K562 (cell line): Measurements from ENCODE around the gene UGT1A9. TPM values are rescaled to one million over a fixed set of nuclear protein-coding genes. Genes with fewer than 3 reads are reported as not detected.

Source experiments
- ATAC-seq: fragments of 200-7000 bp; cut with Tn5 transposase; 3 replicates; pipeline ENCODE4 v1.9.1; 2020; ENCODE audit warnings: moderate library complexity
- BruUV-seq: library from RNA; stranded (reverse); fragments of 400-500 nt; replicated peaks from 2 replicates; lab custom pipeline; 2021; lab: Mats Ljungman, UMichigan
- CTCF ChIA-PET: fragments of 300-600 bp; formaldehyde crosslinking; extraction: SDS; loops from one replicate; lab custom pipeline; 2021; ENCODE audit warnings: low intra/inter-chr PET ratio; lab: Yijun Ruan, JAX
- POLR2A ChIA-PET: fragments of 300-600, 350-650 bp; sonication (Branson Sonifier 250); formaldehyde crosslinking; extraction: SDS; loops from one replicate; lab custom pipeline; 2021; ENCODE audit warnings: antibody characterized with exemption, inconsistent platforms; lab: Yijun Ruan, JAX
- DNase-seq, 4 experiments: peaks; one replicate each; pipeline versions ENCODE4 v3.0.0 to v3.0.0-alpha.2; 2011 to 2018; ENCODE audit warnings: low spot score in 3 of 4, mixed read lengths in 3 of 4; ENCODE audit errors: extremely low read depth in 1 of 4
- FAIRE-seq: peaks from 2 replicates; lab custom pipeline; 2011; peaks lifted over from hg19 to GRCh38; lab: Jason Lieb, UNC
- H2AFZ ChIP-seq: 2 replicates; pipeline ENCODE4 v1.6.0; 2011; ENCODE audit warnings: low read depth, low read length, control low read depth, inconsistent platforms
- H3K27ac ChIP-seq: fragments of 200-600 bp; 3 replicates; pipeline ENCODE4 v1.8.0; 2011; ENCODE audit warnings: low read depth, mild to moderate bottlenecking, control low read depth, inconsistent platforms, low read length, moderate library complexity, mixed read lengths; ENCODE audit errors: extremely low read depth
- H3K27me3 ChIP-seq, 2 experiments: fragments of 300-600 bp in 1 of 2; 2 replicates in 1 of 2; 3 replicates in 1 of 2; pipeline versions ENCODE4 v1.6.0 to v1.8.0; 2011; ENCODE audit warnings: inconsistent platforms in 2 of 2, low read length in 2 of 2, mild to moderate bottlenecking in 1 of 2, mixed read lengths in 1 of 2, moderate library complexity in 1 of 2; ENCODE audit not compliant: control insufficient read depth in 2 of 2, insufficient read depth in 2 of 2
- H3K36me3 ChIP-seq: fragments of 300-600 bp; 3 replicates; pipeline ENCODE4 v1.8.0; 2011; ENCODE audit warnings: mild to moderate bottlenecking, low read length, inconsistent platforms; ENCODE audit not compliant: control insufficient read depth, insufficient read depth
- H3K4me1 ChIP-seq, 2 experiments: fragments of 200-600 bp in 1 of 2; replicated peaks in 1 of 2; 2 replicates in 1 of 2; 3 replicates in 1 of 2; pipeline versions ENCODE4 v1.5.1 to v1.8.0; 2011; ENCODE audit warnings: inconsistent platforms in 2 of 2, low read length in 2 of 2, mild to moderate bottlenecking in 1 of 2, mixed read lengths in 1 of 2, moderate library complexity in 1 of 2; ENCODE audit not compliant: control insufficient read depth in 2 of 2, insufficient read depth in 2 of 2
- H3K4me2 ChIP-seq: 2 replicates; pipeline ENCODE4 v1.6.1; 2011; ENCODE audit warnings: low read length, control low read depth, inconsistent platforms, mixed read lengths; ENCODE audit not compliant: insufficient read depth
- H3K4me3 ChIP-seq: fragments of 200-600 bp; sonication (generic), shearing (Covaris generic); 2 replicates; pipeline ENCODE4 v1.5.1; 2016; ENCODE audit warnings: control low read depth, inconsistent platforms
- H3K79me2 ChIP-seq: fragments of 200-600 bp; 3 replicates; pipeline ENCODE4 v1.8.0; 2011; ENCODE audit warnings: low read length, inconsistent platforms; ENCODE audit not compliant: control insufficient read depth, insufficient read depth
- H3K9ac ChIP-seq, 2 experiments: 2 replicates each; pipeline versions ENCODE4 v1.6.0 to v1.6.1; 2011; ENCODE audit warnings: low read depth in 2 of 2, low read length in 2 of 2, control low read depth in 1 of 2, inconsistent platforms in 1 of 2, mild to moderate bottlenecking in 1 of 2, mixed read lengths in 1 of 2; ENCODE audit not compliant: insufficient read depth in 1 of 2
- H3K9me1 ChIP-seq: one replicate; pipeline ENCODE4 v1.6.0; 2011; ENCODE audit warnings: inconsistent platforms, mild to moderate bottlenecking, low read length, moderate library complexity; ENCODE audit not compliant: control insufficient read depth, insufficient read depth
- H3K9me3 ChIP-seq: replicated peaks from 2 replicates; pipeline ENCODE4 v1.5.1; 2011; ENCODE audit warnings: low read depth, low read length, inconsistent platforms; ENCODE audit not compliant: control insufficient read depth, insufficient read depth
- H4K20me1 ChIP-seq: replicated peaks from 2 replicates; pipeline ENCODE4 v1.6.1; 2011; ENCODE audit warnings: low read length, inconsistent platforms, mixed read lengths; ENCODE audit not compliant: control insufficient read depth, insufficient read depth
- CREB3L1 ChIP-seq: fragments of 450-650 bp; IDR thresholded peaks from 2 replicates; pipeline ENCODE4 v1.6.1; 2014; ENCODE audit warnings: low read depth, mild to moderate bottlenecking, moderate library complexity, borderline replicate concordance
- HNRNPUL1 ChIP-seq: fragments of 200-400 bp; formaldehyde crosslinking; IDR thresholded peaks from 2 replicates; pipeline ENCODE4 v1.6.1; 2017; ENCODE audit warnings: low read length
- KHSRP ChIP-seq: fragments of 450-650 bp; IDR thresholded peaks from 2 replicates; pipeline ENCODE4 v1.6.1; 2017
- NBN ChIP-seq: fragments of 450-650 bp; IDR thresholded peaks from 2 replicates; pipeline ENCODE4 v1.6.1; 2016; ENCODE audit warnings: low read depth, mild to moderate bottlenecking
- NFRKB ChIP-seq: fragments of 450-650 bp; IDR thresholded peaks from 2 replicates; pipeline ENCODE4 v1.6.1; 2016; ENCODE audit warnings: low read depth
- PCBP1 ChIP-seq: fragments of 200-400 bp; formaldehyde crosslinking; IDR thresholded peaks from 2 replicates; pipeline ENCODE4 v1.6.1; 2018; ENCODE audit warnings: mild to moderate bottlenecking, low read depth, low read length; ENCODE audit not compliant: poor library complexity, severe bottlenecking
- PKNOX1 ChIP-seq: fragments of 450-650 bp; IDR thresholded peaks from 2 replicates; pipeline ENCODE4 v1.6.1; 2016
- RFX1 ChIP-seq: fragments of 450-650 bp; IDR thresholded peaks from 2 replicates; pipeline ENCODE4 v1.6.1; 2016; ENCODE audit warnings: mild to moderate bottlenecking, moderate library complexity
- STAT5A ChIP-seq: IDR thresholded peaks from 2 replicates; pipeline ENCODE4 v1.6.1; 2012; ENCODE audit warnings: low read length, inconsistent platforms, borderline replicate concordance
- TFAM ChIP-seq: fragments of 250-450 bp; sonication (Bioruptor Pico); conservative IDR thresholded peaks from 2 replicates; pipeline ENCODE4 v1.5.0; 2021; ENCODE audit warnings: mild to moderate bottlenecking, moderate library complexity
- WHSC1 ChIP-seq: IDR thresholded peaks from one replicate; pipeline ENCODE4 v1.6.1; 2012; ENCODE audit warnings: low read length, control low read depth, inconsistent platforms
- ZNF436 ChIP-seq: fragments of 250-450, 450-650 bp; sonication (Bioruptor Pico); formaldehyde crosslinking; IDR thresholded peaks from 2 replicates; pipeline ENCODE4 v1.7.0; 2020; ENCODE audit warnings: mild to moderate bottlenecking
- in situ Hi-C: fragments of 300-500 bp; cut with MboI; formaldehyde crosslinking; loops from 4 replicates; pipeline ENCODE4 v1.15.0; 2018; ENCODE audit warnings: inconsistent platforms, mixed read lengths
- intact Hi-C: fragments of 100-400 bp; cut with micrococcal nuclease; formaldehyde crosslinking; loops from 2 replicates; pipeline ENCODE4 v1.14.2; 2022
- polyA plus RNA-seq, 8 experiments: library from polyadenylated mRNA; depleted of rRNA in 4 of 8; stranded (reverse) in 5 of 8; unstranded in 3 of 8; fragments of >200 nt; fragmentation: Nextera tagmentation in 2 of 8; fragmentation: Illumina TruSeq in 1 of 8; extraction: Ambion mirVana in 2 of 8; extraction: Trizol in 1 of 8; gene quantifications; 2 replicates each; pipeline versions ENCODE4 v1.2.1 to v1.2.3, GENCODE V29; 2011 to 2014; ENCODE audit warnings: inconsistent platforms in 1 of 8, missing spikeins in 1 of 8
- total RNA-seq, 7 experiments: library from RNA; depleted of rRNA in 6 of 7; stranded (reverse); fragments of >200 nt in 6 of 7; fragmentation: Illumina TruSeq in 2 of 7; extraction: Trizol in 2 of 7; gene quantifications; 2 replicates each; pipeline versions ENCODE4 v1.2.1 to v1.2.3, GENCODE V29; 2011 to 2021; ENCODE audit warnings: low replicate concordance in 1 of 7
- TF ChIP-seq, protein P1 (sequence below), 3 experiments: IDR thresholded peaks in 2 of 3; conservative IDR thresholded peaks in 1 of 3; 2 replicates each; pipeline ENCODE4 v1.5.1; 2011 to 2012; ENCODE audit warnings: low read length in 3 of 3, mild to moderate bottlenecking in 3 of 3, control low read depth in 2 of 3, improper control_type of control experiment in 1 of 3, inconsistent platforms in 1 of 3, low read depth in 1 of 3, mixed read lengths in 1 of 3, moderate library complexity in 1 of 3; ENCODE audit not compliant: insufficient read depth in 2 of 3
- TF ChIP-seq, protein P2 (sequence below): sonication (generic); formaldehyde crosslinking; IDR thresholded peaks from 2 replicates; pipeline ENCODE4 v1.8.0; 2022; ENCODE audit warnings: mild to moderate bottlenecking, missing genetic modification reagents

UGT1A9 gene
- total and polyA plus RNA-seq, 9 of the 15 experiments (the other 6 are each of a cell fraction or from before 2014, with no cell fraction given) = 0.09 TPM; not detected in 8

- FAIRE-seq (no peak), DNase-seq (no peak)
- POLR2A ChIA-PET = no interaction called here
Observed at GRCh38 chr2:233673896-233674295, 2.2 kb downstream of the UGT1A9 start.

More at GRCh38 chr2:233673896-233674295, 2.2 kb downstream of the UGT1A9 start:
- Histone ChIP-seq H3K4me1 (no peaks in the 10 kb centered on the region), H3K79me2 (no peaks in the 10 kb centered on the region), H3K4me3 (no peak overlapping the region), H4K20me1 (no peaks in the 10 kb centered on the region), H3K27ac (no peak overlapping the region), H3K36me3 (no peaks in the 10 kb centered on the region), H2AFZ (no peak overlapping the region), H3K9ac (no peak overlapping the region), H3K4me2 (no peak overlapping the region), H3K27me3 (no peaks in the 10 kb centered on the region), H3K9me1 (no peaks in the 10 kb centered on the region), H3K9me3 (no peaks in the 10 kb centered on the region)
- no peak for TF ChIP-seq PKNOX1
- TF ChIP-seq, protein P1, sequence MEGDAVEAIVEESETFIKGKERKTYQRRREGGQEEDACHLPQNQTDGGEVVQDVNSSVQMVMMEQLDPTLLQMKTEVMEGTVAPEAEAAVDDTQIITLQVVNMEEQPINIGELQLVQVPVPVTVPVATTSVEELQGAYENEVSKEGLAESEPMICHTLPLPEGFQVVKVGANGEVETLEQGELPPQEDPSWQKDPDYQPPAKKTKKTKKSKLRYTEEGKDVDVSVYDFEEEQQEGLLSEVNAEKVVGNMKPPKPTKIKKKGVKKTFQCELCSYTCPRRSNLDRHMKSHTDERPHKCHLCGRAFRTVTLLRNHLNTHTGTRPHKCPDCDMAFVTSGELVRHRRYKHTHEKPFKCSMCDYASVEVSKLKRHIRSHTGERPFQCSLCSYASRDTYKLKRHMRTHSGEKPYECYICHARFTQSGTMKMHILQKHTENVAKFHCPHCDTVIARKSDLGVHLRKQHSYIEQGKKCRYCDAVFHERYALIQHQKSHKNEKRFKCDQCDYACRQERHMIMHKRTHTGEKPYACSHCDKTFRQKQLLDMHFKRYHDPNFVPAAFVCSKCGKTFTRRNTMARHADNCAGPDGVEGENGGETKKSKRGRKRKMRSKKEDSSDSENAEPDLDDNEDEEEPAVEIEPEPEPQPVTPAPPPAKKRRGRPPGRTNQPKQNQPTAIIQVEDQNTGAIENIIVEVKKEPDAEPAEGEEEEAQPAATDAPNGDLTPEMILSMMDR (IDR thresholded peaks at IDR 0.05 in 2 of 3, conservative IDR thresholded peaks at IDR 0.05 in 1 of 3; ENCODE audit: insufficient read depth in 2 of 3, low read depth in 1 of 3, low read length in 3 of 3) = no peak
- no peak for TF ChIP-seq STAT5A
- TF ChIP-seq WHSC1 = no peak
- TF ChIP-seq KHSRP = no peak
- TF ChIP-seq CREB3L1 = no peak
- TF ChIP-seq TFAM (CRISPR knock-in tag) = no peak
- no peak for TF ChIP-seq NBN
- no peak for TF ChIP-seq PCBP1
- no peak for TF ChIP-seq ZNF436 (CRISPR knock-in tag)
- no peak for TF ChIP-seq RFX1
- TF ChIP-seq NFRKB = no peak
- TF ChIP-seq, protein P2, sequence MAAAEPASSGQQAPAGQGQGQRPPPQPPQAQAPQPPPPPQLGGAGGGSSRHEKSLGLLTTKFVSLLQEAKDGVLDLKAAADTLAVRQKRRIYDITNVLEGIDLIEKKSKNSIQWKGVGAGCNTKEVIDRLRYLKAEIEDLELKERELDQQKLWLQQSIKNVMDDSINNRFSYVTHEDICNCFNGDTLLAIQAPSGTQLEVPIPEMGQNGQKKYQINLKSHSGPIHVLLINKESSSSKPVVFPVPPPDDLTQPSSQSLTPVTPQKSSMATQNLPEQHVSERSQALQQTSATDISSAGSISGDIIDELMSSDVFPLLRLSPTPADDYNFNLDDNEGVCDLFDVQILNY (CRISPR knock-in tag) = no peak
- TF ChIP-seq HNRNPUL1 = no peak
- in situ Hi-C loops = no loop called here
- intact Hi-C loops = no loop called here
- ATAC-seq = no peak
- CTCF ChIA-PET = no interaction called here
- no TSS peak for BruUV-seq
